Activated T-cell treated with anti-CD3 and anti-CD28 coated beads for 1 hour (primary cell): ENCODE results near the gene SPAG8.

Experiments used
- DNase-seq: peaks from one replicate; pipeline ENCODE4 v3.0.0-alpha.2; 2020; ENCODE audit warnings: low read depth

Gene SPAG8

DNA sequence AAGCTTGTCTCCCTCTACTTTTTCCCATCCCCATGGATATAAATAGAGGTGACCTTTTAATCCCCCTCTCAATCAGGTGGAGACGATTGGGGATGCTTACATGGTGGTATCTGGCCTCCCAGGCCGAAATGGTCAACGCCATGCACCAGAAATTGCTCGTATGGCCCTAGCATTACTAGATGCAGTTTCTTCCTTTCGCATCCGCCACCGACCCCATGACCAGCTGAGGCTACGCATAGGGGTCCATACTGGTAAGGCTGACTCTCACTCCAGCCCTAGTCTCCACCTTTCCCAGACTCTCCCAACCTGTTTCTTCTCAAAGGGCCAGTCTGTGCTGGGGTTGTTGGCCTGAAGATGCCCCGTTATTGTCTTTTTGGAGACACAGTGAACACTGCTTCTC is 3.6 kb downstream of the SPAG8 start:
- no peak for DNase-seq

DNA sequence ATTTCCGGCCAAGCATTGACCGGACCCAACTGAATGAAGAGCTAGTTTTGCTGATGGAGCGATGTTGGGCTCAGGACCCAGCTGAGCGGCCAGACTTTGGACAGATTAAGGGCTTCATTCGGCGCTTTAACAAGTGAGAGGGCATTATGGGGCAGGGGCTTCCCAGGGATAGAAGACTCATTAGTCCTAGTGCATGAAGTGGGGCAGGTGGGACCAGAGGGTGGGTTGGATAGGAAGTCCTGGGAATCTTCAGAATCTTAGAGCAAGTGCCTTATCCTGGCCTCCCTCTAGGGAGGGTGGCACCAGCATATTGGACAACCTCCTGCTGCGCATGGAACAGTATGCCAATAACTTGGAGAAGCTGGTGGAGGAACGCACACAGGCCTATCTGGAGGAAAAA is 6.0 kb downstream of the SPAG8 start:
- no peak for DNase-seq

DNA sequence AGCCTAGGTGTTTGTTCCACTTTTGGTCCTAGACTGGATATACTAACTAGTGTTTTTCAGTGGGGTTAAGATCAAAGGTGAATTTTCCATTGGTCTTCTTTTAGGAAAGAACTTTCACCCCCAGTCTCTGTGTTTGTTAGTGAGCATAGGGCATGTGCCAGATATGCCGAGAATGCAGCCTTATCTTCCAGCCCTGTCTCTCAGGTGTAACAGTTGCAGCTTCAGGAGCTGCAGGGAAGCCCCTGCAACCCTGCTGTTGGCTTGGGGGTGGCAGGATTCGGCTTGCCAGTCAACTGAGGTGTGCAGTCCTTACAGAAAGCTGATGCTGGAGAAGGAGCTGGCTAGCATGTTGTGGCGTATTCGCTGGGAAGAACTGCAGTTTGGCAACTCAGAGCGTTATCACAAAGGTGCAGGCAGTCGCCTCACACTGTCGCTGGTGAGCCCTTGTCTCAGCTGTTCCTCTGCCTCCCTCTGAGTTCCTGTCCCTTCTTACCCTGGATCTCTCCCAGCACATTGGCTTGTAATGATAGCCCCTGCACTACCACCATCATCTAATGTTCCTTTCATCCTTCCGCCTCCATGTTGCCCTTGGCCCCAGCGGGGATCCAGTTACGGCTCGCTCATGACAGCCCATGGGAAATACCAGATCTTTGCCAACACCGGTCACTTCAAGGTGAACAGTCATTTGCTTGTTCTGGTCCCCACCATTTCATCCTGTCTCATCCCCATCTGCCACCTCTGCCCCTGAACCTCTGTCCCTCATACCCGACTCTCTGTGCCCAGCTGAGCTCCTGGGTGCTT is 10.5 kb downstream of the SPAG8 start:
- DNase-seq, result no peak

DNA sequence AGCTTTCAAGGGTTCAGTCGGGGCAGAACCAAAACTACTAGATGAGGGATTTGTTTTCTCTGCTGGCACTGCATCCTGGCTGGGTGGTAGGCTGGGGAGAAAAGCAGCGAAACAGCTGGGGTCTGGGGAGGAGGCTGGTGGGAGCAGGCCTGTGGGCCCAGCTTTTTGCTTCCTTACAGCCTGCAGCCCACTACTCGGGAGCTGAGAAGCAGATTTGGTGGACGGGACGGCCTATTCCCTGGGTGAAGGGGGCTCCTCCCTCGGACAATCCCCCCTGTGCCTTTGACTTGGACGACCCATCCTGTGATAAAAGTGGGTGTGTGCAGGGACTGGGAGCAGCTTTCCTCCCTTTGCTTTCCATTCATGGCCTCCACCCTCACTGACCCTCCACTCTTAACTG is 11.5 kb downstream of the SPAG8 start:
- DNase-seq, result no peak

DNA sequence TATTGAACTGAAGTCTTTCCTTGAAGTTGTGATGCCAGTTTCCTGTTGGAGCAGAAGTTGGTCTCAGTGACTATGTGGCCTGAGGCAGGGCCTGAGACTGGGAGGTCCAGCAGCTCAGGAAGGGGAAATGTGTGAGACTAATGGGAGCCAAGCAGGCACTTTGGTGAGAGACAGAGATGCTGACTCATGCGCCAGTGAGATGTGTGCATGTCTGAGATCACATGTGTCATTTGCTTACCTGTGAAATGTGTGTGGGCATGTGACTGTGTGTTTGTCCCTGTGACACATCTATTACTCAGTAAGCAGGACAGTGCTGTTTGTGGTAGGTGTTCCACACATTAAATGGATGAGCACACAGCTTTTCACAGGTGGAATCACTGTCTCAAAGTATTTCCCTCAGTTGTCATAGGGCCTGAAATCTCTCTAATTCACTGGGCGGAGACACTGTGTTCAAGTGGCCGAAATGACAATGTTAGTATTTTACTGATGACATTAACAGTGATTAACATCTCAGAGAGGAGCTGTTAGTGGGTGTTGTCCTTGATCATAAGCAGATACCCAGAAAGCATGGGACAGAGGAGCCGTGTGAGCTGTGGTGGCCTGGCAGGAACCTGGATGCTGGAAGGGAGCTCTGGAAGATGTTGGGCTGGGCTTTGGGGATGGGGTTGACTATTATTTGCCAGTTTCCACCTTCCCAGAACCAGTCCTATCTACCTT is 13.2 kb downstream of the SPAG8 start:
- DNase-seq, result no peak

DNA sequence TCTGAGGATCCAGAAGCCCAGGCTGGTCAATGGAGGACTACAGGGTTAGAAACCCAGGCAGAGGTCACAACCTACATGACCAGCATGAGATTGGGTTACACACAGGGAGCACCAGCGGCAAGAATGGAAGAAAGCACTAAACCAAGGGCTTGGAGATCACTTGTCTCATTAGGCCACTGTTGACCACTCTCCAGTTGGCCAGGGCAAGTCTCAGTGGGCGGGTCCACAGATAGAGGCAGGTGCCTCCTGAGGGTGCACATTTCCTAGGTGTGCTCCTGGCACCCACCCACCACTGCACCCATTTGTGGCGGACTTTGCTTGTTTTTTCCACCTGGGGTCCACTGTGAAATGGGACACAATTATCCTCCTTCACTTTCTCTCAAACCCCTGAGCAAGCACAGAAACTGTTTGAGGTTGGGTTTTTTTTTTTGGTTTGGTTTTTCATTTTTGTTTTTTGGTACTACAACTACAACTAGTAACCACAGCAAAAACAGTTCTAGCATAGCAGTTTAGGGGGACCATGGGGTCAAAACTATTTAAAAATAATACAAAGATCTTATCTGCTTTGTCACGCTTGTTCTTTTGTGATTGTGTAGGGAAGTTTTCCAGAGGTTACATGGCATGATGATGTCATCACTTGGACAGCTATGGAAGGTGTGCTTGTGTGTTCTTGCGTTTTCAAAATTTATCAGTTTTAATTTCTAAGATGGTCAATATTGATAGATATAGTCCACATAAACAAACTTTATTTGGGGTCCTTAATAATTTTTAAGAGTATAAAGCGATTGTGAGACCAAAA is 14.6 kb downstream of the SPAG8 start:
- DNase-seq, result no peak

DNA sequence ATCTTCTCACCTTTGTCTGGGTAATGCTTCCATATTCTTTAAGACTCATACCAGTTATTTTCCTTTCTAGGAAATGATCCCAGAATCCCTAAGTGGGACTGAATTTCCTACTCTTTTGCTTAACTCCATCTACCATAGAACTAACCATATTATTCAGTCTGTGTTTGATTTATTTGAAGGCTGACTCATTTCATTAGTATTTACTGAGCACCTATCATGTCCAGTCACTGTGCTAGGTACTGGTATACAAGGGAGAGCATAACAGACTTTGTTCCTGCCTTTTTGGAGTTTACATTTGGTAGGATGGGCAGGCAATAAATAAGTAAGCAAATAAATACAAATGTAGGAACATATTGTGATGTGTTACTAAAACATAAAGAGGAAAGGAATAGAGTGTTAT is 16.4 kb downstream of the SPAG8 start:
- no peak for DNase-seq

DNA sequence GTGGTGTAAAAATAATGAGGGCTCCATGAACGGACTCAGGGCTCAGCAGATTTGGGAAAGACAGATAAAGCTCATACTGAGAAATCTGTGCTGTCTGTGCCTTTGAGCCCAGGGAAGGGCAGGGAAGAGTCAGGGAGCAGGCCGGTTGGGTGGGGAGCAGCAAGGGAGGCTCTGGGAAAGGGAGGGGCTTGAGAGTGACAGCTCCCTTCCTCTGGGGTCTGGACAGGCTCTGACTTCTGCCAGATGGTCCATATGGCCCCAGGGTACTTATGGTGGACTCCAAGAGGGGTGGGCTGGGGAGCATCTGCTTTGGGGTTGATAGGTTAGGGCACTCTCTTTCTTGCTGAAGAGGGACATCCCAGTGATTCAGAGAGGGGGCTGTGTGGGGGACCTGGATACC is 18.6 kb downstream of the SPAG8 start:
- DNase-seq, result no peak

DNA sequence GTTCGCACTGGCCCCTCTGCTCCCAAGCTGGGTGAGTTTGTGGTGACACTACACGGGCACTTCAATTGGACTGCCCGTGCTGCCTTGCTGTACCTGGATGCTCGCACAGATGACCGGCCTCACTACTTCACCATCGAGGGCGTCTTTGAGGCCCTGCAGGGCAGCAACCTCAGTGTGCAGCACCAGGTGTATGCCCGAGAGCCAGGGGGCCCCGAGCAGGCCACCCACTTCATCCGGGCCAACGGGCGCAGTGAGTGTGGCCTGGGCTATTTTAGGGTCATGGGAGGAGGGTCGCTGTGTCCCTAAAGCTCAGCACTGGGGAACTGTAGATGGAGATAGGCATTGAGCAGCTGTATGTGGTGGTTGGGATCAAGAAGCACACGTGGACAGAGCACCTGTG is 19.2 kb downstream of the SPAG8 start:
- no peak for DNase-seq

DNA sequence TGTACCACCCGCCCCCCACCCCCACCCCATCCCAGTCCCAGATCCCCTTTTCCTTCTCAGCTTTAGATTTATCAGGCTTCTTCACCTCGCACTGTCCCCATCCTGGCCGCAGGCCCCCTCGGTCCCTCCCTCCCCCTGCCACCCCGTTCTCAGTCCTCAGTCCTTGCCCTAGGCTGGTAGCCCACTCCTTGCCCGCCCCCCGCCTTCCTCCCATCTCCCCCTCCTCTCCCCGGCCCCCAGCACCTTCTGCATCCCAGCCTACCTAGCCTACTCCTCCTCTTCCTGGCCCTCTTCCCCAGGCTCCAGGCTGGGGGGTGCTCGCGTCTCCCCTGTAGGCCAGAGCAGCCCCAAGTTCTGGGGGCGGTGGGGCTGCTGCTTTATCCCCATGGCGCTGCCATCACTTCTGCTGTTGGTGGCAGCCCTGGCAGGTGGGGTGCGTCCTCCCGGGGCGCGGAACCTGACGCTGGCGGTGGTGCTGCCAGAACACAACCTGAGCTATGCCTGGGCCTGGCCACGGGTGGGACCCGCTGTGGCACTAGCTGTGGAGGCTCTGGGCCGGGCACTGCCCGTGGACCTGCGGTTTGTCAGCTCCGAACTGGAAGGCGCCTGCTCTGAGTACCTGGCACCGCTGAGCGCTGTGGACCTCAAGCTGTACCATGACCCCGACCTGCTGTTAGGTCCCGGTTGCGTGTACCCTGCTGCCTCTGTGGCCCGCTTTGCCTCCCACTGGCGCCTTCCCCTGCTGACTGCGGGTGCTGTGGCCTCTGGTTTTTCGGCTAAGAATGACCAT is 19.8 kb downstream of the SPAG8 start:
- no peak for DNase-seq

DNA sequence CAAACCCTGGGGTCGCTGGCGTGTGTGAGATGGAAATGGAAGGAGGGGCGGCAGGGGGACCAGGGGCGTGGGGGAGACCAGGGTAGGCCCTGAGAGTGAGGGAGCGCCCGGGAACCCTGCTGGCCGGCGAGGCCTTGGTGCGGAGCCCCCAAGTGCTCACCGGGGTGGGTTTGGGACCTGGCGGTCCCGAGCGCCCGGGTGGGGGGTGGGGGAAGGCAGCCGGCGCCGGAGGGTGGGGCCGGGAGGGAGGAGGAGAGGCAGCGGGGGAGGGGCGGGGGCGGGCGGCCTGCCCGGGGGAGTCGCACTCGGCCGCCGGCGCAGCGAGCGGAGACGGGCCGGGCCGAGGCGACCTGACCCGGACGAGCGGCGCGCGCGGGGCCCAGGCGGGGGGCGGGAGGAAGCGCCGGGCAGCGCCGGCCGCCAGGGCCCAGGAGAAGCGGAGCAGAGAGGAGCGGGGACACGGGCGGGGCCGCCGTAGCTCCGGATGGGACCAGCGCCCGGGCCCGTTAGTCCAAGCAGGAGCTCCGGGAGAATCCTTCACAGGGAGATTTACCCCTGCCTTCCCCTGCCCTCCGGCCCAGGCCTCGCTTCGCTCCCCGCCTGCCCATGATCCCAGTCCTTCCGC is 20.7 kb downstream of the SPAG8 start, which contains the start of gene NPR2:
Gene NPR2 (plus strand): TSS at position 295 of the 625 bp plus-strand sequence. CDS start 818 bp downstream, outside the sequence.
- DNase-seq, result no peak

DNA sequence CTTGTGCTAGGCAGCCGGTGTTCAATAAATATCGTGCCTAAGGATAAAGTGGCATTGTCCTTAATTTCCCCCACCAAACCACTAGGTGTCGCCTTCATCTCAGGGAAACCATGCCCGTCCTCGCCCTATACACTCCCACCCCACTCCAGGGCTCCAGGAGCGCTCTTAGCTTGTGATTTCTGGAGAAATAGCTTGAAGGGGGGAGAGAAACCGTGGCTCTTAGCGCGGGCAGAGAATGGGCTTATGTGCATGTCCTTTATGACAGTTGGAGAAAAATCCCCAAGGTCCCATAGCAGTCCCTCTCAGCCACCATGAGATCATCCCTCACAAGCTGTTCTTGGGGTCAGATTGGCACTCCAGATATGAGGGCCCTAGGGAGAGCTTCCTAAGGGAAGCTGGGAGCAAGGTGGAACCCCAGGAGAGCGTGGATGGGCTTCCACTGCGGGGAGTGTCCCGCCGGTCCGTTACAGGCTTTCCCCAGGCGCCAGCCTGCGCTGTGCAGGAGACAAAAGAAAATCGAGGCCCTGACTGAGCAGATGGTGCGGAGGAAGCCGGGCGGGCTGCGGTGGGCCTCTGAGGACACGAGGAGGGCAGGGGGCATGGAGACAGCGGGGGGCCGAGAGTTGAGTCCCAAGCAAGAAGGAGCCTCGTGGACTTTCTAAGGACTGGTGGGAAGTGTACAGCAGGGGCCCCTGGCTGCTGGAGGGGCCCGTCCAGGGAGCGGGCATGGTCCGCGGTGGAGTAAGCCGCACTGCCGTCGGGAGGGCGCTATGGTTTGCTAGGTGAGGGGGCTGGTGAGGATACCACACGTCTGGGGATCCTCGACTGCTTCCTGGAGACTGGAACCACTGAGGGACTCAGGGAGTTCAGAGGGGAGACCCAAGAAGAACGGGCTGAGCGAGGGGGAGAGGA is 21.4 kb downstream of the SPAG8 start:
- DNase-seq, result peak; percentile 52

DNA sequence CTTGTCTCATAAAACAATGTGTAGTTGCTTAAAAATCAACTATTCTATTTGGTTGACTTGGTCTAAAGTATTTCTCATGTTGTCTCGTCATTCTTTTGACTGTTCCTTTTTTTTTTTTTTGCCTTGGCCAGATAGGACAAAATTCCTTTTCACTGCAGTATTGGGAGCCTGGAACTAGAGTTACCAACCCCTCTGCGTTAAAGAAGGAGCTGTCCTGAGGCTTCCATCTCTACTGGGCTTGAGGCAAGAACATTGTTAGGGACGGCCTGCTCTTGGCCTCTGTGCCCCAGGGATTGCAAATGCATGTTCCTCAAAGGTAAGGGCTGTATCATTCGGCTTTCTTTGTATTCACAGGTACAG is 22.1 kb downstream of the SPAG8 start:
- DNase-seq, result no peak

DNA sequence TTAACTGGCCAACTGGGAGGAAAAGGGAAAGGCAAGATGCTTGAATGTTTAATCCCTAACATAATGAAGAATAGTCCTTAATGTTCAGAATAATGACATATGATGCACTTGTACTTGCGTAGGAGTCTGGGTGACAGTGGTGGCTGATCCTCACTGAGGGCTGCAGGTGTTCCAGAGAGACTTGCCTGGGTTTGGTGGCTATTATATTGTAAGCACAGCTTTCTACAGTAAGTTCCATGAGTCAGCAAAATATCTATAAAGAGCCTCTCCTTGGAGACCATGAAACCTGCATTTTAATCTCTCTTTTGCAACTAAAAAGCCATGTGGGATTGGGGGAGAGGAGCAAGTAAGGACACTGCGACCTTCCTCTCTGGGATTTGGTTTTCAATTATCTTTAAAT is 22.5 kb downstream of the SPAG8 start:
- DNase-seq, result no peak

DNA sequence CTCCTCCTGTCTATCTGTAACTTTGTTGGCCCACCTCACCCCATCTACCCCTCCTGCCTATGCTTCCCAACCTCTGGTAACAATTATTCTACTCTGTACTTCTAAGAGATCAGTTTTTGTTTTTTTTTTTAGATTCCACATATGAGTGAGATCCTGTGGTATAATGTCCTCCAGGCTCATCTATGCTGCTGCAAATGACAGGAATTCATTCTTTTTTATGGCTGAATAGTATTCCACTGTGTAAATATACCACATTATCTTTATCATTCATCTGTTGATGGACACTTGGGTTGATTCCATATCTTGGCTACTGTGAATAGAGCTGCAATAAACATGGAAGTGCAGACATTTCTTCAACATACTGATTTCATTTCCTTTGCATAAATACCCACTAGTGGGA is 28.6 kb downstream of the SPAG8 start:
- no peak for DNase-seq

DNA sequence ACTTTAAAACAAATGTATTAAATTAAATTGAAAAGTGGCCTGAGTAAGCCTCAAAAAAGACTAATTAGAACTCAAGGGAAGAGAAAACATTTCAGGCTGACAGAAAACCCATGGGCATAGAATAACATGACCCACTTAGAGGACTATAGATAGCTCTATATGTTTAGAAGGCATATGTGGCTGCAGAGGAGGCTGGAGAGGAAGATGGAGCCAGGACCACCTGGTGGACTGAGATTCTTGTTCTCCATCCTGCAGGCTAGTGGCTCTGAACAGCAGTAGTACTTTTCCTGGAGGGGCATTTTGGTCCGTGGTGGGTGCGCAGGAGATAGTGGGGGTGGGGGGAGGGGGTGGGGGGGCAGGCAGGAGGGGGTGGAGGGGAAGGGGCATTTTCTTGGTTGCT is 31.0 kb downstream of the SPAG8 start:
- DNase-seq, result no peak

DNA sequence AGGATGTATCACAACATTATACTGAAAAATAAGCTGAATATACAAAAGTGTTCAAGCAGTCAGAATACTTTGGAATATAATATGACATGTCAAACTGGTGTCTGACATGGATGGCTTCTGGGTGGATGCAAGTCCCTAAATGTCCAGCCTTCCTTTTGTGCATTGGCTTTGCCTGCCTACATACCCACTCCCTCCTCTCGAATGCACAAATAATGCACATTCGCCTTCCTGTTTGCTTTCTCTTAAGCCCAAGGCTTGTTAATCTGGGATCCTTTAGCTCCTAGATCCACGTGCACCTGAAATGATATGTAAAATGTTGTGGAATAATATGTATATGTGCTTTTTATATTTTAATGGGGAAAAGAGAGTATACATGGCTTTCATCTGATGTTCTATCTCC is 33.6 kb downstream of the SPAG8 start:
- DNase-seq, result no peak

DNA sequence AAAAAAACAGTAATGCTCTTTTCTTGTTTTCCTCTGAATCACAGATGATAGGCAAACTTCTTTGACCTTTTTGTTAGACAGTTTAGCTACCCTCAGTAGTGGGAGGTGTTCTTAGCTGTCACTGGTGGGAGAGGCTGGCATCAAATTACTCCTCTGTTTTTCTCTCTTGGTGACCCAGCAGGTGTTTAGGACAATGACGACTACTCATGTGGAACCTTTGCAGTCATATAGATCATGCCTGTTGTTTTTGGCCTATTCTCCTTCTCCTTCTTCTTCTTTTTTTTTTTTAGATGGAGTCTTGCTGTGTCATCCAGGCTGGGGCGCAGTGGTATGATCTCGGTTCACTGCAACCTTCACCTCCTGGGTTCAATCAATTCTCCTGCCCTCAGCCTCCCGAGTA is 36.0 kb downstream of the SPAG8 start:
- no peak for DNase-seq

DNA sequence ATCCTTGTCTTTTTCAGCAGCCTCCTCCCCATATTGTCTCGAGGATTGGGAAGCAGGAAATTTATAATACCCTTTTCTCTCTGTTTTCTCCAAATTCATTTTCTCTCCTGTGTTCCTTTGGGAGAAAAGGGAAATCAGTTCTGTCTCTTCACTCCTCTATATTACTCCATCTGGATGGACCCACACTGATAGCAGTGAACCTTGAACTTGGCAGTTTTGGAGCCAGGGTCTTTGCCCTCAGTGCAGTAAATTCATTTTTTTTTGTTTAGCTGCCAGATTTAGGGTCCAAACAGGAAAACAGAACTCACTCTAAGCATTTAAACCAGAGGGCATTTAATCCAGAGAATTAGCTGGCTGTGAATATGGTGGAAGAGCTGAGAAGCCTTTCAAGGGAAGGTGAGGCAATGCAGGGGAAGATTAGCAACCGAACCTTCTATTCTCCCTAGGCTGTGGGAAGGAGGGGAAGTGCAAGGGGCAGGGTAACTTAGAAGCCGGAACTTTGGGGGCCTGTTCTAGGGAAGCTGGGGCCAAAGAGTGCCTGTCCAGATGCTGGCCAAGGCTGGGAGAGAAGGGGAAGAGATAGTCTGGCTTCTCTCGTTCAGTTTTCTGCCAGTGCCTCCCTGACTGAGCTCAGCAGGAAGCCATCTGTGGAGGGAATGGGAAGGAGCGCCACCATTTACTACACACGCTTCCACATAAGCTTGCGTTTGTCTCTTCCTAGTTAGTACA is 37.0 kb downstream of the SPAG8 start:
- DNase-seq, result no peak

DNA sequence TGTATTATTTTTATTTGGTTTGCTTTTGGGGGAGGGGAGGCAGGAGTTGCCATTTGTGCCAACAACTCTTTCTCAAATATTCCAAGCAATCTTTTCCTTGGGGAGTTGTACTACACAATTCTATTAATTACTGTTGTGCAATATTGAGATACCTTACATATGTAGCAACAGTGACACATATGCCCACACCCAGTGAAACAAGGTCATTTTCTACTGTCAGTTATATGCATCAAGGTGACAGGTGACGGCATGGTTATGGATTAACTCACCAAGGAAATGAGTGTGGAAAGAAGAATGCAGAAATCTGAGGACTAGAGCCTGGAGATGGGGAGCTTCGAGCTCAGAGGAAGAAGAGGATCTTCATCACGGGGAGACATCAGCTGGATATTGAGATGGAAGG is 40.1 kb downstream of the SPAG8 start:
- no peak for DNase-seq
